Activated gamma-delta T cell (primary cell): ENCODE results near the gene RNF227.

Experiments used
- DNase-seq: peaks from one replicate; lab custom pipeline; 2025; lab: John Stamatoyannopoulos, UW

RNF227 gene

DNA sequence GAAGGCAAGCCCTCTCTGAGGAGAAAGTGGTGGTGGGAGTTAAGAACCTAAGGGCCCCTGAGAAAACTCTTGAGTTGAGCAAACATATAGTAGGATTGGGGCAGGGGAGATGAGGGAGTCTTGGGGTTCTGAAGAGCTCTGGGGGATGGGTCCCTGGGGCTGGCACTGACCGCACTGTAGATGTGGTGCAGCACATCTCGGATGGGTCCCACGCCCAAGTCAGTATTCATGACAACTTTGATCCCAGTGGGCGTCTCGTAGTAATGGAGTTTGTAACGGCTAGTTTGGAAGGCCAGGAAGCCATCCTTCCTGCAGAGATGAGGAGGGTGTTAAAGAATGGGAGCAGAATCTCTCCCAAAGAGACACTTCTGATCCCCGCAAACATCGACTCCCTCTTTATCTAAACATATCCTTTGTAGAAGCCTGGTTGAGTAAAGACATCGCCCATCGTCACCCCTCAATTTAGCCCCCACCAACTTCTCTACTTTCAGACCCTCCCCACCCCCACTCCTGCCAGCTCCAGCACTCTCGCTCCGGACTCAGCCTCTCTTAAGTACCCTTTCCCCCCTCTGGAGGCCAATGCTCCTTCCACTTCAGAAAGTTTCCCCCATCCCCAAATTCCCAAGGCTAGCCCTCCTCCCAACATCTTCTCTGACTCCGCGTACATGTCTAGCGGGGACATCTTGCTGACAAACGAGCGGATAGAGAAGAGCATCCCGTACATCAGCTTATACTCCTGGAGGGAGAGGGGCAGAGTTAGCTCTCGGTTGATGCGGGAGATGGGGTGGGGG lies 14.9 kb upstream of the RNF227 start:
- DNase-seq, result no peak

DNA sequence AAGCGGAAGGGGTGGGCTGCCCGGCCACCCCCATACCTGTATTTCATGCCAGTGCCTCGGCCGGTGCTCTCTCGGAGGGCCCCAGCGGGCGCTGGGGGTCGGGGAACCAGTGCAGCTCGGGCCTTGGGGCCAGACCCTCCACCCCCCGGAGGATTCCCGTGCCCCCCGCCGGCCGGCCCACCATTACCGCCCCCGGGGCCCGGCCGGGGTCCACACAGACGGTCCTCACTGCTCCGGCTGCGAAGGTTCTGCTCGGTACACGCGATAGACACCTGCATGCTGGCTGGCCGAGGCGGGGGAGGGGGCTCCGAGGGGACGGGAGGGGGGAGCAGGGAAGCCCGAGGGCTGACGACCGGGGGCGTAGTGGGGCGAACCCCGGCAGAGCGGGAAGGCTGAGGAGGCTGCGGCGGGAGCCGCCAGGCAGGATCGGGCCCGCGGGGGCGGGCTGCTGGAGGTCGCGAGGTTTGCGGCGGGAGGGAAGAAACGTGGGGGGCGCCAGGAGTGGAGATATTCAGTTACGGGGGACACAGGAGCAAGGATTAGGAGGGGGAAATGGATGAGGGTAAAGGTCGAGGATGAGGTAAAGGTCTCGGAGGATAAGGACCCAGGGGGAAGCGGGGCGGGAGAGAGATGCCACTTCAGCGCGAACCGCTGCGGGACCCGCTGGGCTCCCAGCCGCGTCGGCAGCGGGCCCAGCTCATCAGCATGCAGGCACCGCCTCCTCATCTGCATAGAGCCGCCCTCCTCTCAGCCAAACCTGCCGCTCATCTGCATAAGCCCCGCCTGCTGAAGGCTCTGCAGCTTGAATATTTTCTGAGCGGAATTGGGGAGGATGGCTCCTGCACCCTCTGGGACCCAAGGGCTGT lies 13.3 kb upstream of the RNF227 start, which contains the start of gene KCNAB3:
Gene KCNAB3, minus strand, starts transcription at position 699 of the 866 bp plus-strand sequence. Its CDS starts 421 bp downstream, at position 278.
- no peak for DNase-seq

DNA sequence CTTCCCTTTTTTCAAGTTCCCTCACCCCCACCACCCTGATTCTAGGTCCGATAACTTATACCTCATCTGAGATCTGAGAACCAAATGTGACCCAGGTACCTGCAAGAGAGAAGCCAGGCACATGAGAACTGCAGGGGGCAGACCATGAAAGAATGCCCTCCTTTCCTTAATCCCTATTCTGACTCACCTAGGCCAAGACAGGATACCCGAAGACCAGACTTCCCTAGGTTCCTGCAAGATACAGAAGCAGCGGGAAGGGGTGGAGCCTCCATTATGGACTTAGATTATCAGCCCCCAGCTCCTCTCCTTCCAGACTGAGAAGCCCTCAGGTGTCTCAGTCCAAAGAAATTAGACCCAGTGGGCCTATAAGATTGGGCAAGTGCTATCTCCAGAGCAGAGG lies 11.5 kb upstream of the RNF227 start:
- no peak for DNase-seq

DNA sequence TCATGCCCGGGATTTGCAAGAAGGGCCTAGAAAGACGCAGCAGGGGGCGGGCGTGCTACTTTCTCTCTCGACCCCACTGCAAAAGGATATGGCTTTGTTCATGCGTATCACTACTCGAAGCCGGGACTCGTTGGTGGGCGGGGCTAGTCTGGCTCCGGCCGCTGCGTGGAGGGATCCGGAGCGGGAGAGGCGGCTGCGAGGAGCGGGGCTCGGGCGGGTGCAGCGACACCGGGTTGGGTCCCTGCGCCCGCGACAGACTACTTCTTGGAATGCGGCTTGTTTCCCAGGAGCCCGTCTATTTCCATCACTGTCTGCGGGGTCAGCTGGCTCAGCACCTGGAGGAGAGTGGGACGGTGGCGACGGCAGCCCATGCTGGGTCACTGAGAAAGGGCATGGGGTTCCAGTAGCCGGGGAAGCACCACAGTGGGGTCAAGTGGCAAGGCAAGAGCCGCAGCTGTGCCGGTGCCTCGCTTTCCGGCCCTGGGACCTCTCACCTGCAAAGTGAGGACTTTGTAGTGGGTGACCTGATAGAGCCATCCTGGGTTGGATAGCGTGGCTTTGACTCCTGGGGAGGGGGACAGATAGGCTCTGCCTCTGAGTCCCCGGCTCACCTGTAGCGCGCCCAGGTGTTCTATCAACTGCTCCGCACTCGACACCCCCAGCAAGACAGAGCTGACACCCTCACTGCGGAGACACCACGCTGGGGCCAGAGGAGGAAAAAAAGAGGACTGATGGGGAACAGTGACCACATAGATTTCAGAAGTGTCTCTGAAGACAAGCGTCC lies 6.9 kb upstream of the RNF227 start:
- peak; percentile 61 for DNase-seq

DNA sequence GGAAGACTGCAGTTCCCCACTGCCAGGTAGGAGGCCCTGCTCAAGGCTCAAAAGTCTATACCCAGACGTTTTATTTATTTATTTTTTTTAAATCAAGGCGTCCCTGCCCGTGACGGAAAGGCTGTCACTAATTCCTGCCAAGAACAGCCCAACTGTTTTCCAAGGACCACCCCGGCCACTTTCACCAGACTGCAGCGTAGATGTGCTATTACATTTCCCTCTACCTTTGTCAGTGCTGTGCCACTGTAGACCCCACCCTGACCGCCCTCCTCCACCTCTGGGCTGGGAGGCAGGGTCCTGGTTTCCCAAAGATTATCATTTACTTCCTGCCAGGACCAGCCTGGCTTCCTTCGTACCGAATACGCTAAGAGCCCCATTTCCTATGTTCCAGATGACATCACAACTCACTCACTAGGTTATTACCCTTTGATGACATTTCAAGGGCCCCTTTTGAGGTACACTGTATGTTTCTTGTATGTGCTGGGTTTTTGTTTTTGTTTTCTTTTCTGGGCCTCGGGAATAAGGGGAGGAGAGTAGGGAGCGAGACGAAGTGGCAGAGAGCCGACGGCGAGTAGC lies 6.3 kb upstream of the RNF227 start:
- DNase-seq, result no peak

DNA sequence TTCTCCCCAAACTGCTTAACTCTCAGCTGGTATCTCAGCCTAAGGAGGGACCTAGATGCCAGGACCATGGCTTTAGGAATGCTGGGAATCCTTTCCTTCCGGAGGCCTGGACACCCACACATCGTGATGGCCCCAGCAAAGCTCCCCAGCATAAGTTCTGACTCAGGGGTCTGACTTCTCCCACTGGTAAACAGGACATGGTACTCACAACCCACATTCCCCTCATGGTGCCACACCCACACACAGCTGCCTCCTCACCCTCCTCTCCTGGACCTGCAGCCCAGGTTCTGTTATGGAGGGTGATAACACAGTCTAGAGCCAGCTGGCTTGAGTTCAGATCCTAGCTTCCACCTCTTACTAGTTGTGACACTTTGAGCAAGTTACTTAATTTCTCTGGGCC lies 719 bp upstream of the RNF227 start:
- no peak for DNase-seq

DNA sequence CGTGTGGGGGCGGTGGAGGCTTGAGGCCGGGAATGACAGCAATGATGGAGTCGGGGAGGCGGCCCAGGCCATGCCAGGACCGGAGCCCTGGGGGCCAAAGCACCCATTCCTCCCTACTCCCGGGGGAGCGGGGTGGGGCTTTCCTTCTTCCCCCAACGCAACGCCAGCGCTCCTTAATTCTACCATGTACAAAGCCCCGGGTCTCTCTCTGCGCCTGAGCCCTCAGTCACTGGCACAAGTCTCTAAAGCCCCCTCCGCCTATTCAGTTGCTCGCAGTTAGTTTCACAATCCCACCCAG lies 245 bp upstream of the RNF227 start:
- no peak for DNase-seq

DNA sequence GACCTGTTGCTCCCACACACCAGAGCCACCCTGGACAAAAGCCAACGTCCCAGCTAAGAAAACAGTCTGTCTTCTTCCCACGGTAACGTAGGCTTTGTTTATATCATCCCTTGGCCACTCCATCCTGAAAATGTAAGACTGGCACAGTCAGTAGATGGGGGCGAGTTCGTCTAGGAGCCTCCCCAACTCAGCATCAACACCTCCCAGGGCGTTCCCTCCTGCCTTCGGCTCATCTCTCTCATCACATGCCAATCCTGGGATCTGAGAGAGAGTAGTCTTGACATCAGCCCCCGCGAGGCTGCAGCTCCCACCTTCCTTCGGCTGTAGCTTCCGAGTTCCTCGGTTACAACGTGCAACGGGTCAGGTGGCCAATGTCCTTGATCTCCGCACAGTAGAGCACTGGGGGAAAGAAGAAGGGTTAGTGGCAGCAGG lies 894 bp downstream of the RNF227 start:
- DNase-seq, result no peak

DNA sequence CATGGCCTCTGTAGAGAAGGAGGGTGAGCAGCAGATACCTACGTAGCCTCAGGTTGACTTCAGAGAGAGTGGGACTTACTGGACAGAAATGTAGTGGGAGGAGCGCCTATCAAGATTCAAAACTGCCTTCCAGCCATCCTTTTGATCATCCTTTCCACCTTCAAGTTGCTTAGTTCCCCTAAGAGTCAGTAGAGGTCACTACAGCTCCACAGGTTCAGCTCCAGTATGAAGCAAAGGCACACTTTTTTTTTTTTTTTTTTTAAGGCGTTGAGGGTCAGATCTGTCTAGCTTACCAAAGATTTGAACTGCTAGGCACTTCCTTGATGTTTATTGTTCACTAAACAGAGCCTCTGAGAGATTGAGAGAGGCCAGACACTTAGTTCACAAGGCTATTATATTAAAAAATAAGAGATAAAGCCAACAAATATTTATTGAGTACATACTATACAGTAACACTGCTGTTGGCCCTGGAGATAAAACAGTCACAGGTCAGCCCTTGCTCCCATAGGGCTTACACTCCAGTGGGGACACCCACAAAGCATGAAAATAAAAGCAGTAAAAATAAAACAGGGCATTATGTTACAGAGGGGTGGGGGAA lies 3.1 kb downstream of the RNF227 start:
- DNase-seq, result no peak

DNA sequence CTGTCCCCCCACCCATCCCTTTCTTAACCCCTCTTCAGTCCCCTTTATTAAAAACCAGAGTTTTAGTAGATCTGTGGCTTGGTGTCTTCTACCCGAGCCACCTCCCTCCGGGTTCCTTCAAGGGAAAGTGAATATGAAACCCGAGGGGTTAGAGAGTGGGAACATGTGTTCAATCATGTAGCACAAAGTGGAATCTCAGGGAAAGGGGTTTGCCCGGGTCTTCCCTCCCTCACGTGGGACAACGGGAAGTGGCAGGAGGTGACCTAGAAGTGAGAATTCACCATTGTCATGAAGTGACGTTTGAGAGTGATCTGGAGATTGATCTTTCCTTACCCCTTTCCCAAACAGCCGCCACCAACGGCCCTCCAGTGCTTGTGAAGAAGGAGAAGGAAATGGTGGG lies 5.0 kb downstream of the RNF227 start:
- DNase-seq, result no peak

DNA sequence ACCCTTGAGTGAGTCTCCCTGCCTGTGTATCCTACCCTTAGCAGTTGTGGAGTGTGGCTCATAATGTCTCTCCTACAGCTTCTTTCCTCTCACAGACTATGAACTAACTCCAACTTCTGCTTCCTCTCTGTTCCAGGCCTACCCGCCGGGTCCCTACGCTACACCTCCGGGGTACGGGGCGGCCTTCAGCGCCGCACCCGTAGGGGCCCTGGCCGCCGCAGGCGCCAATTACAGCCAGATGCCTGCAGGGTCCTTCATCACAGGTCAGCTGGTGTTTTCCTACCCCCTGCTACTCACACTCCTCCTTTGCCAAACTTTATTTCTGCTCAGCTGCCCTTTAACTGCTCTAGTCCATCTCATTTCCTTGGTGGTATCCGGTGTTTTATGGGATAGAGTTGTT lies 5.4 kb downstream of the RNF227 start:
- DNase-seq, result no peak

DNA sequence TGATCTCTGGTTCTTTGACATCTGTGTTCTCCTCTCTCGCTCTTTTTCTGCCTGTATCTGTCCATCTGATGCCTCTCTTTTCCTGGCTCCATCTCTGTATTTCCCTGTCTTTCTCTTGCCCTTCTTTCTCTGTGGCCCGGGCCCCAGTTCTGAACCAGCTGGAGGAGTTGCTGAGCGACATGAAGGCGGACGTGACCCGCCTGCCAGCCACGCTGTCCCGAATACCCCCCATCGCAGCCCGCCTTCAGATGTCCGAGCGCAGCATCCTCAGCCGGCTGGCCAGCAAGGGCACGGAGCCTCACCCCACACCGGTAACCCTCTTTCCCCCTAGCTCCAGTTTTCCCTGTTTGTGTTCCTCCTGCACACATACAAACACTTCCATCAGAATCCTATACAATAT lies 5.8 kb downstream of the RNF227 start:
- DNase-seq, result no peak

DNA sequence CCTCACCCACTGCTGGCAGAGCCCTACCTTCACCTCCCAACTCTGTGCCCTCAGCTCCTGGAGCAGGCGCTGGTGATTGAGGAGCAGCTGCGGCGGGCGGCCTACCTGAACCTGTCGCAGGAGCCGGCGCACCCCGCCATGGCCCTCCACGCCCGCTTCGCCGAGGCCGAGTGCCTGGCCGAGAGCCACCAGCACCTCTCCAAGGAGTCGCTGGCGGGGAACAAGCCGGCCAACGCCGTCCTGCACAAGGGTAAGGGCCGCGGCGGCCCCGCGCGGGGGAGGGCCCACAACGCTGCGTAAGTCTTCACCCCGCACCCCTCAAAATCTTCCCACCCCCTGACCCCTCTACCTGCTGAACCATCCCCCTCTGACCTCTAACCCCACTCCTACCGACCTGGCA lies 7.0 kb downstream of the RNF227 start:
- DNase-seq, result no peak

DNA sequence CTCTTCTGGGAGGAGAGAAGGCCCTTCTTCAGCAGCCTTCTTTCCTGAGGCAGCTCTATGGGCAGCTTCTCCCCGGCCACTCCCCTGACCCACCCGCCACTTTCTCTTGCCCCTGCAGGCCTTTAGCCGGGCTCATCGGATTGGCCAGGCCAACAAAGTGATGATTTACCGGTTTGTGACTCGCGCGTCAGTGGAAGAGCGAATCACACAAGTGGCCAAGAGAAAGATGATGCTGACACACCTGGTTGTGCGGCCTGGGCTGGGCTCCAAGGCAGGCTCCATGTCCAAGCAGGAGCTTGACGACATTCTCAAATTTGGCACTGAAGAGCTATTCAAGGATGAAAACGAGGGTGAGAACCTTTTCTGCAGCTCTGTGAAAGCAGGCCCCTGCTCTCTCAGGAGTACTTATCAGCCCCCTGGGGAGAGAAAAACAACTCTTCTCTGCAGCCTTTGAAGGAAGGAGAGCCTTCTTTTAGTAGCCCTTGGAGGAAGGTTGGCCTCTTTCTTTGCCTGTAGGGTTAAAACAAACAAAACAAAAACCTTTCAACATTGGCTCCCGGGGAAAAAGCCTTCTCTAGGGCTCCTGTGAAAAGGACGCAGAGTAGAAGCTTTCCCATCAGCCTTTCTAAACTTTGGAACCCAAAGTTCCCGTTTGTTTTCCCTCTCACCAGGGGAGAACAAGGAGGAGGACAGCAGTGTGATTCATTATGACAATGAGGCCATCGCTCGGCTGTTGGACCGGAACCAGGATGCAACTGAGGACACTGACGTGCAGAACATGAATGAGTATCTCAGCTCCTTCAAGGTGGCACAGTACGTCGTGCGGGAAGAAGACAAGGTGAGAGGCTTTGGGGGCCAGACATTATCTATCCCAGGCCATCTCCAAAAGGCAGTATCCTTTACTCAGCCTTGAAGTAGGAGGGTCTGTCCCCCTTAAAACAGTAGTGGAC lies 12.7 kb downstream of the RNF227 start:
- no peak for DNase-seq

DNA sequence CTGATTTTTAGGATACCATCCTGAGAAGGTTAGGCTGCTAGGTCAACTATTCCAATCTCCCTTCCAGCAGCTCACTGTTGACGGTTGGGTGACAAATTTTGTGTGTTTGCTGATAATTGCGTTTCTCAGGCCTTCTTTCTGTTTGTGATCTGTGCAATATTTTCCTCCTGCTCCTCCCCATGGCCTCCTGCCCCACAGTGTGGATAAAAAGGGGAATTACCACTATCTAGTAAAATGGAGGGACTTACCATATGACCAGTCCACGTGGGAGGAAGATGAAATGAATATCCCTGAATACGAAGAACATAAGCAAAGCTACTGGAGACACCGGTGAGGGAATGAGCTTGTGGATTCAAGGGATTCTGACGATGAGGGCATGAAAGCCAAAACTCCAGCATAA lies 18.3 kb downstream of the RNF227 start:
- no peak for DNase-seq

DNA sequence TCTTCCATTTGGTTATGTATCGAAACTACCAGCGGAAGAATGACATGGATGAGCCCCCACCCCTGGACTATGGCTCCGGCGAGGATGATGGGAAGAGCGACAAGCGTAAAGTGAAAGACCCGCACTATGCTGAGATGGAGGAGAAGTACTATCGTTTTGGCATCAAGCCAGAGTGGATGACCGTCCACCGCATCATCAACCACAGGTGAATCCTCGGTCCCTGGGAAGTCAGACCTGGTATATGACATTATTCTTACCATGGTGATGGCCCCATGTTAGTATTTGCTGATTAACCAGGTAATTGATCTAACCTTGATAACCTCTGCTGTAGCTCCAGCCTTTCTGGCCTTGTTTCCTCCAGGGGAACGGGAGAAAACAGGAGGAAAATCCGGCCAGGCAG lies 19.0 kb downstream of the RNF227 start:
- no peak for DNase-seq

DNA sequence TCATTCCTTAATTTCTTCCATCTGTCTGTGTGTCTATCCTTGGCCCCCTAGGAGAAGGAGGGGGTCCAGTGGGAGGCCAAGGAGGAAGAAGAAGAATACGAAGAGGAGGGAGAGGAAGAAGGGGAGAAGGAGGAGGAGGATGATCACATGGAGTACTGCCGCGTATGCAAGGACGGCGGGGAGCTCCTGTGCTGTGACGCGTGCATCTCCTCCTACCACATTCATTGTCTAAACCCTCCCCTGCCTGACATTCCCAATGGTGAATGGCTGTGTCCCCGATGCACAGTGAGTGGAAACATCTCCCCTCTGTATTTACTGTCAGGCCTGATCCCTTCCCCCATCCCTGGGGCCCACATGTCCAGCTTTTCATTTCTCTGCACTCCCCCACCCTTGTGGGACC lies 21.2 kb downstream of the RNF227 start:
- DNase-seq, result no peak

DNA sequence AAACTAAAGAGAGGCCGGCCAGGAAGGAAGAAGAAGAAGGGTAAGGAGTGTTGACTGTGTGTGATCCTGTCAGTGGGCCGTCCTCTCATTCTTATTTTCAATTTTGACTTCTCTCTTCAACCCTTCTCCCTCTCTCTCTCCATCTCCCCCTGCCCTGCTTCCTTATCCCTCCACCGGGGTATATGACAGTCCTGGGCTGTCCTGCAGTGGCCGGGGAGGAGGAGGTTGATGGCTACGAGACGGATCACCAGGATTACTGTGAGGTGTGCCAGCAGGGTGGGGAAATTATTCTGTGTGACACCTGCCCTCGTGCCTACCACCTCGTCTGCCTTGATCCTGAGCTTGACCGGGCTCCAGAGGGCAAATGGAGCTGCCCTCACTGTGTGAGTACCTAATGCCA lies 21.9 kb downstream of the RNF227 start:
- DNase-seq, result no peak

DNA sequence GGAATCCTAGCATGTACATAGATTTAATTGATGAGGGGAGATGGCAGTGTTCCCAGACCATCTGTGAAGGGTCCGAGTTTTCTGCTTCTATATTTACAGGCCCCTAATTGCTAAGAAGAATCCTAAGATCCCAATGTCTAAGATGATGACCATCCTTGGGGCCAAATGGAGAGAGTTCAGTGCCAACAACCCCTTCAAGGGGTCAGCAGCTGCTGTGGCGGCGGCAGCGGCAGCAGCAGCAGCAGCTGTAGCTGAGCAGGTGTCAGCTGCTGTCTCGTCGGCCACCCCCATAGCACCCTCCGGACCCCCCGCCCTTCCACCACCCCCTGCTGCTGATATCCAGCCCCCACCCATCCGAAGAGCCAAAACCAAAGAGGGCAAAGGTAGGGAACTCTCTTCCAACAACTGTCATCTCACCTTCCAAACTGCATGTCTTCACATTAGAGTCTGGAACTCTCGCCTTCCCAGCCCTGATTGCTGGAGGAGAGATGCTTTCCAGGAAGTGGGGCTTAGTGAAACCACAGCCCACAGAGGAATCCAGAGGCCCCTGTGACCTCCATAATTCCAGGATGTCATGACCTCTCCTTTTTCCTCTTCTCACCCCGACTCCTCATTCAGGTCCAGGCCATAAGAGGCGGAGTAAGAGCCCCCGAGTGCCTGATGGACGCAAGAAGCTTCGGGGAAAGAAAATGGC lies 22.8 kb downstream of the RNF227 start:
- DNase-seq, result no peak
